NCI-H128 (cell line): Measurements from ENCODE around the gene PPP1R10.
"Not testable (repeated sequence)": the region's sequence is repeated elsewhere in the genome, so short reads cannot be mapped to it uniquely, and the experiment has no call there.

Source experiments
- DNase-seq: peaks from one replicate; lab custom pipeline; 2025; ENCODE audit not compliant: unreplicated experiment; lab: John Stamatoyannopoulos, UW

Gene PPP1R10

DNA sequence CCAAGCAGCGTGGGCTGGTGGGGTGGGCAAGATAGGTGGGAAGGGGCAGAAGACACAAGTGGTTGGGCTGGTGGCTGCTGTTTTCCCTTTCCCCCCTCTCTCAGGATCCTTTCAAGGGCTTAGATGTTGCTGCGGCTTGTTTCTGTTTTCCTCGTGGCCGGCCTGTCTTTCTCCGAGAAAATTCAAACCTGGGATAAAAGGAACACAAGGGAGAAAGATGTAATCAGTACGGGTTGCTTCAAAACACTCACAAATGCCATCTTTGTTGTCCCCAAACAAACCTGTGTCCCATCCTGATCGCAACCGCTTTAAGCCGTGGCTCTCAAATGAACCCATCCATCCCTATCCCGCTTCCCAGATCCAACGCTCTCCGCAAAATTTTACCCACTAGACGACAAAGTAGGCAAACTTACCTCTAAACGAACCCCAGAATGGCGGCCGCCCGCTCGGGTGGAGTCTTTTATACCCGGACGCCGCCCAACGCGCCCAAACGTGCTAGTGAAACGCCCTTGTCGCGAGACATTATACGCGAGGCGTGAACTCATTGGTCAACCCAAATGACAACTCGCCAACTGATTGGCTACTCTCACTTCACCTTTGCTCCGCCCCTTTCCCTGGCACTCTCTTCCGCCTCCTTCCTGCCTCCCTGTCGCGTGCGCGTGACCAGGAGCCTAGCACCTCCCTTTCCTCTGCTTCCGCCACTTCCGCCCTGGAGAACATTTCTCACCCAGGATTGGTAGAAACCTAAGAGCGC lies at the start of gene PPP1R10:
Gene PPP1R10 (minus strand): TSS at position 433 of the 754 bp plus-strand sequence. CDS start 7,299 bp downstream, outside the sequence.
- peak; percentile 99 for DNase-seq

DNA sequence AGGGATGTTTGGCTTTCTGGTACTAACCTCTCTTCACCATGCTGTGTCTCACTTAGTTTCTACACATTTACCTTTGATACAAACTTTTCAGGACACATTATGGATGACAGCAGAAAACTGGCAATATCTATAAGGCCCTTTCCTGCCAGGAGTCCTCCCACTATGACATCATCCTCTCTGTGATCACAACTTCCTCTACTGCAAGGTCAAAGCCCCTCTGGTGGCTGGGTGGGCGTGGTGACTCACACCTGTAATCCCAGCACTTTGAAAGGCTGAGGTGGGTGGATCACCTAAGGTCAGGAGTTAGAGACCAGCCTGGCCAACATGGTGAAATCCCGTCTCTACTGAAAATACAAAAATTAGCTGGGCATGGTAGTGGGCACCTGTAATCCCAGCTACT lies 49.3 kb upstream of the PPP1R10 start:
- not testable (repeated sequence) for DNase-seq

DNA sequence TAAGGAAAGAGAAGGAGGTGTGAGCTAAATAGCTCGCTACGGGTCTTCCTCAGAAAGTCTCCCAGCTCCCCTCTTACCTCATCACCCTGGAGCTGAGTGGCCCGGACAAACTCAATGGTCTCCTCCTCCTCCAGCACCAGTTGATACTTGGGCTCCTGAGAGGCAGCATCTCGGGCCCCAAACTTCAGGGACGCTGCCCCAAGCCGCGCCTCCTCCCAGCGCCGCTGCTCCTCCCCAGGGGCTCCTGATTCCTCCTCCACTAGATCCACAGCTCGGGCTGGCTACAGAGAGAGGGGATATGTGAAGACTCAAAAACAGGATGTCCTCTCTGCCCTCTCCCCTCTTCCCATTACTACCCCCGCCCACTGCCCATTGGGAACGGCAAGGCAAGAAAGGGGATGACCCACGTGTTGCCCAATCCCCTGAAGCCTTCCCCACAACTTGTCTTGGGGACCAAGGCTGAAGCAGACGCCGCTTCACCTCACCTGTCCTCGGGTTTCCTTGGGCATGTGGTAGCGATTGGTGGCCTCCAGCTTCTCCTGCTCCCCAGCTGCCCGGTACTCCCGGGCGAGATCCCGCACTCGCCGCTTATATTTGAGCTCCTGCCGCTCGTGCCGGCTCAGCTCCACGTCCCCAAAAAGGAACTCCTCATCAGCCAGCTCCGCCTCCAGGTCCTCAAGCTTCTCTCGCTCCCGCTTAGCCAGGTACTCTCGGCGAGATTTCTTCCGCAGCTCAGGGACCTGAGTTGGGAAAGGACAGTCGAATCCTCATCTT lies 48.1 kb upstream of the PPP1R10 start:
- DNase-seq = no peak

DNA sequence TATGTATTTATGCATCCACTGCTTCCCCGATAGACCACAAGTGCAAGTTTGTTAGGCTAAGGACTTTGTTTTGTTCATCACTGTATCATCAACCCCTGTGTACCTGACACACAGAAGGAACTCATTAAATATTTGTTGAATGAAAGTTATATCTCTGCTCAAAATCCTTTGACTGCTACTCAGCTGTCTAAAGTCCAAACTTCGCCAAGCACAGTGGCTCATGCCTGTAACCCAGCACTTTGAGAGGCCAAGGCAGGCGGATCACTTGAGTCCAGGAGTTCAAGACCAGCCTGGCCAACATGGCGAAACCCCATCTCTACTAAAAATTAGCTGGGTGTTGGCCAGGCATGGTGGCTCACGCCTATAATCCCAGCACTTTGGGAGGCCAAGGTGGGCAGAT lies 40.9 kb upstream of the PPP1R10 start:
- DNase-seq = not testable (repeated sequence)

DNA sequence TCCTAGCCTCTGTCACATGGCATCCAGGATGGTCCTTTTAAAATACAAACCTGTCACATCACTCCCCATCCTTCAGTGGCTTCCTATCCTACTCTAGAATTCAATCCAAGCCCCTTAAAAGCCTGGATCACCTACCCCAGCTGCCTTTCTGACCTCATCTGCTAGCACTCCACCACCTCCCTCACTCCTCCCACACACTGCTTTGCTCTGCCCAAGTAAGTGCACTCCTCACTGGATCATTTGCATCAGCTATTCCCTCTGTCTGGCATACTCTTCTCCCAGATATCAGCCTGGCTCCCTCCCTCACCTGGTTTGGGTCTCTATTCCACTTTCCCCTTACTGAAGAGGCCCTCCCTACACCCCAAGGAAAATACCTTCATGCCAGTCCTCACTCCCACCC lies 40.4 kb upstream of the PPP1R10 start:
- no peak for DNase-seq

DNA sequence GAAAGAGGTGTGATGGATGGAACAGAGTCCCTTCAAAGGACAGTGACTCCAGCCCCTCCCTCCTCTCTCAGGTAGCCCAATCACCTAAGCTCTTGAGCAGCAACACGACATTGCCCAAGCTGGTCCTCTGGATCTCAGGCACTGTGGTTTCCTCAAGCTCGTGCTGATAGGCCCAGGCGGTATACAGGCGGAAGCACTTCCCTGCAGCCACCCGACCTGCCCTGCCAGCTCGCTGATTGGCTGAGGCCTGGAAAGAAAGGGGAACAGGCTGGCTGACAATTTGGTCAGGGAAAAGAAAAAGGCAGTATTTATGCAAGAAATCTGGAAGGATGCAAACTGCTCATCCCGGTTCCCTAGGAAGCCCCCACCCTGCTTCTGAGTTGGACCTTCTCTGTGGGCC lies 39.5 kb upstream of the PPP1R10 start:
- DNase-seq = no peak

DNA sequence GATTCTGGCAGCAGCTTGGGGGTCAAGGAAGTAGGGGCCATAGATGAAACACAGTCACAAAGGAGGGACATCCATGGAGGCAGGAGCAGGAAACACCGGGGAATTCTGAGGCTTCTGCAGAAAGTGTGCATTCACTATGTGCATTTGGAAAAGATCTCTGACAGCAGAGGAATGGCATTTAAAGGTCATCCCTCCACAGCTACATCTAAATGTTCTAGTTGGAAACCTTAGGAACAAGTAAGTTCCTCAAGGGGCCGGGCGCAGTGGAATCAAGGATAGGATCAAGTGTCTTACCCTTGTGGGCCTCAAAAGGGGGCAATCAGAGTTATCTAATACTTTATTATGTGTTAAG lies 38.7 kb upstream of the PPP1R10 start:
- no peak for DNase-seq

DNA sequence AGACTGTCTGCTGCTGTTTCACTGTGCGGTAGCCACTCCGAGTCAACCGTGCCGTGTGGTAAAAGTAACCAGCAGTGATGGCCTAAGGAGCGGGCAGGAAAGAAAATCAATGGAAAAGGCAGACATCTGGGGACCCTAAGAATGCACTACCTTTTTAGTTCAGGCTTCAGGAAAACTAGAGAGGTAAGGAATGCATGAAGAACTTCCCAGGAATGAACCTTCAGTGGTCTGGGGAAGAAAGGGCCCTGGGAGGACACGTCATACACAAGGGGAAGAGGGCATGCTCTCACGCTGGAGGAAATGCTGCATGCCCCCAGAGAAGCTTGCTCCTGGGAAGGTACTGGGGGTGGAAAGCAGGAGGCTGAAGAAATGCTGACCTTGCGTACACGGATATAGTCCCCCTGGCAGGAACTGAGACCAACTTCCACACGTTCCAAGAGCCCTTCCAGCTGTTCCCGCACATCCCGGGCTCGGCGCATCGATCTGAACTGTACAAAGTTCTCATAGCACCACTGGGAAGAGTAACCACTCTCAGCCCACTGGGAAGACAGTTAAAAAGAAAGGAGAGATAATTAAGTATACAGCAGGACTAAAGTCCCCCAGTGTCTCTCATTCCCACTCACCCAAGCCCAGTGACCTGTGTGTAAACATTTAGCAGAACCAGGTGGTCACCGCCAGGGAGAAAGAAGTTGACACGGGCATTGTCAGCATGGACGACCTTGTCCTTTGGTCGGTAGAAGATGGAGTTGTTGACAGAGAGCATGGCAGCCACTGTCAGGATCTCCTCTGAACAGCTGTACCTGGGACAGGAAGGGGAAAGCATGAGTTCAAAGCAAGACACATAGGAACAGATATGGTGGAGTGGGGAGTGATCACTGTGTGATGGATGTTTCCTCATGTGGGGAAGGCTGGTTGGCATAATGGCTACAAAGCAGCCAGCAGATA lies 38.0 kb upstream of the PPP1R10 start:
- no peak for DNase-seq

DNA sequence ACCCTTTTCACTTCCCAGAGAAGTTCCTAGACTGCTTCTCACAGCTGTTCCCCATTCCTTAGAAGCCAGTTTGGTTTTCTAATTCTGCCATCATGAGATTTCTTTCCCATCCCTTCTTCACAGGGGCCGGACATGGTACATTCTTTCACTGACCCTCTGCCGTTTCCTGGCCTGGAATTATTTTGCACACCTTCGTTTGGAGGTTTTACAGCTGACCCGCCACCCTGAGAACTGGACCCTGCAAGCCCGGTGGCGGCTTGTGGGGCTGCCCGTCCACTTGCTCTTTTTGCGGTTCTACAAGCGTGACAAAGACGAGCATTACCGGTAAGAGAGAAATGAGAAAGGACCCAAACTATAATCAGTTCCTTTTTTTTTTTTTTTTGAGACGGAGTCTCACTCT lies 34.1 kb upstream of the PPP1R10 start:
- DNase-seq = no peak

DNA sequence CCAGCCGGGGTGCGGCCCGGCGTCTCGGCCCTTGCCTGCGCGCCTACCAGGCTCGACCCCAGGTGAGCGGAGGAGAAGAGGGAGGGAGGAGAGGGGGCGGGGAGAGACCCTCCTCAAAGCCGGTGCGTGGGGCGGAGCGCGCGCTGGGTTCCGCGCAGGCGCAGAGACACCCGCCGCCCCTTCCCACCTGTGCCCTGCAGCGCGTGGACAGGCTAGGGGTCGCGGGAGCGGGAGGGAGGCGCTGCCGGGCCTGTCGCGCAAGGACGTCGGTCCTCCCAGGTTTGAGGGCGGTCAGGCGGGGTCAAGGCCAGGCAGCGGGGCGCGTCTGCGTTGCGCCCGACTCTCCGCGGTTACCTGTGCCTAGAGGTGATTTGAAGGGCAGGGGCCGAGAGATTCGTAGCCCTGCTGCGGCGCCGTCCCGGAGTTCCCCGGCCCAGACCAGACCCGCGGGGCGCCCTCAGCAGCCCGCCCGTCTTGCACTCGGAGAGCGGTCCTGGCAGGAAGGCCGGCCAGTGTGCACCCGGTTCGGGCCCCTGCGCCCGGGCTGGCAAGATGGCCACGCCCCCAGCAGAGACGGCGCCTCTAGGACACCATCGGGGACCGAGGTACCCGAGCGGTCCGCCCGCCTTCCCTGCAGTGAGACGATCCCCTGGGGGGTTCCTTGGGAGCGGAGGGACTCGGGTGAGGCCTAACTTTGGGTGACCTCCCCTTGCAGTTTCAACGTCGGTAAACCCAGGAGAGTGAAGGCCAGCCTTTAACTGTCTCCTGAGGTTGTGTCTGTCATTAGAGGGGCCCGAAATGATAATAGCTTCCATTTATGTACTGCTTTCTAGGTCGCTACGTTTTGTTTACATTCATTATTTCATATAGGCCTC lies 30.4 kb upstream of the PPP1R10 start:
- DNase-seq = peak; percentile 86

DNA sequence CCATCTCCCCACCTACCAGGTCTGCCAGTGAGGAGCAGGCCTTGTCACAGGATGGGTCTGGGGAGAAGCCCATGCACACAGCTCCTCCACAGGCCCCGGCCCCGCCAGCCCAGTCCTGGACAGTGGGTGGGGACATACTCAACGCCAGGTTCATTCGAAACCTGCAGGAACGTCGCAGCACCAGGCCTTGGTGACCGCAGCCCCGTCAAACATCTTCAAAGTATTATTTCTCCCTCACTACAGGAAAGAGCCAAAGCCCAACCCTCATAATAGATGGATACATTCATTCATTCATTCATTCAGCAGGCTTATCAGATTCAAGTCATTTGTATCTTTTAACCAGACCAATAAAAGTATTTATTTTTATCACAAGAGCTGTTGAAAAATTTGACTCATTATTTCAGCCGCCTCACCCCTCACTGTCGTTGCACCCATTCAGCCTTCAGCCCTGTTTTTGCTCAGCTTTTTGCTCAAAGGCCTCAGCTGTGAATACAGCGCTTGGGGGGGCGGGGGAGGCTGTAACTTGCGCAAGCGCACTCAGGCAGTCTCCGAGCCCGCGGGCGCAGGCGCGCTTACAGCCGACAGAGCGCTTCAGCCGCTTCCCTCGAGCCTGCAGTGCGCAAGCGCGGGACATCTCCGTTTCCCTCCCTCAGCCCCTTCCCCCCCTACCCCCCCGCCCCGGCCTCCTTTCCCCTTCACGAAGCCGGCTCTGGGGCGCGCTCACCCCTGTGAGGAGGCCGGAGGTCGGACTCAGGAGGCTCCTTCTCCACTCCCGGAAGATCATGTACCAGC lies 29.6 kb upstream of the PPP1R10 start, which contains the start of gene C6orf136:
Gene C6orf136 (plus strand): TSS at position 684 of the 792 bp plus-strand sequence. CDS start 99 bp downstream, at position 783.
- peak; percentile 86 for DNase-seq

DNA sequence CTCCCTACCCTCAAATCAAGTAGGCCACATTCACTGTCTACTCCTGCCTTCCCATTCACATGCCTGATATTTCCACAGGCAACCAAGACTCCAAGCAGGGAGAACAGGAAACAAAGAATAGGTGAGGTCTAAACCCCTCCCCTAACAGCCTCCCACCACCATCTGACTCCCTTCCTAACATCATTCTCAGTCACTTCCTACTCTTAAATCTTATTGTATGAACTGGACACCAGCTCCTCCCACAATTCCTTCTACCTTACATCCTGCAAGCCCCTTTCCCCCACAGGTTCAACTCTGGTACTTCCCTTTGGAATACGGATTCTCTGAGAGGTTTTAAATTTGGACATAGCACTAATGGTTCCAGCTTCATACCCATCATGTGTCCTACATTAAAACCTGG lies 28.9 kb upstream of the PPP1R10 start:
- no peak for DNase-seq

DNA sequence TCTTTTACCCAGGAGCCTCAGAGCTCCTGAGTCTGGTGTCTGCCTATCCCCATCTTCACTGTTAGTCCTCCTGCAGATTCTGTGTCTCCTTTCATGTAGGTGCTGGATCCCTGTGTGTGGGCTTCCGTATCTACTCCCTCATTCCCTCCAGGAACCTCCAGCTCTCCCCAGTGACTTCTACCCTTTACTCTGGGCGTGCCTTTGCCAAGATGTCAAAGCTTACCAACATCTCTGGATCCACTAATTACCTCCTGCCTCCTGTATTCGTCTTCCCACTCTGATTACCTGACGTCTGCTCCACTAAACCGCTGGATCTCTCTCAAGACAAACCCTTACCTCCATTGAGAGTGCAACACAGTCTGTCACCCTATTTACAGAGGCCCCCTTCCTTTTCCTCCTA lies 27.7 kb upstream of the PPP1R10 start:
- no peak for DNase-seq

DNA sequence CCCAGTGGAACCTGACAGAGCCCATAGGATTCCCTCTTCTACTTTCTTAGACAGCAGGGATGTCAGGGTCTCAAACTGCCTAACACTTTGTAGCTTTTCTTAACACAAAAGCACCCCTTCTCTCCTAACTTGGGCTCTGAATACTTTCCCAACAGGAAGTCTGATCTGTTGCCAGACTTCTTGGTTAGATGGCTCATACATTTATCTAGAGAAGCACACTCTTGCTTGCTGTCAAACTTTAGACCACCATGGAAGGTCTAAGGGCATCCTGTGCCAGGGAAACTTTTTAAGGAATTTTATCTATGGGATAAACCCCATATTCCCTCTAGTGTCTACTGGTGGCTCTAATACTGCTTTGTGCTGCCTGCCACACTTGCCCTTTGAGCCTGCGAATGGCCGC lies 26.6 kb upstream of the PPP1R10 start:
- DNase-seq = no peak

DNA sequence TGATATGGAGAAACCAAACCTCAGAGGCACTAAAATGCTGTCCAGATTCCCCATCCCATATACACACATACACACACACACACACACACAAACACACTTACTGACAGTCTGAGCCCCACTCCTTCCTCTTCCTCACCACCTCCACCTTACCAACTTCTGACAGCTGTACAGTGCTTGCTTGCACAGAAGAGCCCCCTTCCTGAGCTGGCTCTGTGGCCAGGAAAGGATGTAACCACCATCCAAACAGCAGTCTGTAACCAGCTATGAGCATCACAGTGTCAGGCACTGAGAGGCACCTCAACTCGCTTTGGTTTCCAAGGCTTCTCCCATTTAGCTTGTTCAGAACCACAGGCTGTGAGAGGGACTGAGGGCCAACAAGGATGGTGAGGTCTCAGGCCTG lies 24.0 kb upstream of the PPP1R10 start:
- no peak for DNase-seq

DNA sequence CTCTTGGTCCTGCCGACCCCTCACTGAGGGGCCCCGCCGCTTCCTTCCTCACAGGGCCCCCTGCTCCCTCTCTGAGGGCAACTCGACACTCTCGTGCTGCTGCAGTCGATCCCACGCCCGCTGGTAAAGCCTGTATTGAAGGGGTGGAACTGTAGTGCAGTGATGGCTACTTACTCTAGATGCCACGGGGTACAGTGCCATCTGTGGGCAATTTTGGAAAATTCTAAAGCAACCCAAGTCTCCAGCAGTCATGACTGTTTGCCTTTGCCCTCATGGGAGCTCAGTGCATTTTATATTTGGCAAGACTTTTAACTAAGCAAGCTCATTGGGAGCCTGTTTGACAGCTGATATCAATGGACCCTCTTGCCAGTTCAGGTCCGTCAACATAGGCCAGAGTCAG lies 23.4 kb upstream of the PPP1R10 start:
- no peak for DNase-seq

DNA sequence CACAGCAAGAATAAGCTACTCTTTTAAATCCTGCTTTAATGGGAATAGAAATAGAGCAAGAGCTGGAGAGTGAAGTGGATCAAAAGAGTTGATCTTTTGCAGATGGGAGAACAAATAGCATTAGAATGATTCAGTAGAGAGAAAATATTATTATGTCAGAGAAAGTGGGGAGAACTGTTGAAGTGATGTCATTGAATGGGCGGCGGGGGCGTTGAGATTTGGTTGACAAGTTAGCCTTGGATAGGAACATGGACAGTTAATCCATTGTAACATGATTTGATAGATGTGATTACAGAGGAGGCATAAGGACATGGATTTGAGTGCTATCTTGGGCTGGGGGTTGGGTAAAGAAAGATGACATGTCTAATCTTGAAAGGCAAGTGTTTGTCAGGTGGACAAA lies 18.8 kb upstream of the PPP1R10 start:
- DNase-seq = no peak

DNA sequence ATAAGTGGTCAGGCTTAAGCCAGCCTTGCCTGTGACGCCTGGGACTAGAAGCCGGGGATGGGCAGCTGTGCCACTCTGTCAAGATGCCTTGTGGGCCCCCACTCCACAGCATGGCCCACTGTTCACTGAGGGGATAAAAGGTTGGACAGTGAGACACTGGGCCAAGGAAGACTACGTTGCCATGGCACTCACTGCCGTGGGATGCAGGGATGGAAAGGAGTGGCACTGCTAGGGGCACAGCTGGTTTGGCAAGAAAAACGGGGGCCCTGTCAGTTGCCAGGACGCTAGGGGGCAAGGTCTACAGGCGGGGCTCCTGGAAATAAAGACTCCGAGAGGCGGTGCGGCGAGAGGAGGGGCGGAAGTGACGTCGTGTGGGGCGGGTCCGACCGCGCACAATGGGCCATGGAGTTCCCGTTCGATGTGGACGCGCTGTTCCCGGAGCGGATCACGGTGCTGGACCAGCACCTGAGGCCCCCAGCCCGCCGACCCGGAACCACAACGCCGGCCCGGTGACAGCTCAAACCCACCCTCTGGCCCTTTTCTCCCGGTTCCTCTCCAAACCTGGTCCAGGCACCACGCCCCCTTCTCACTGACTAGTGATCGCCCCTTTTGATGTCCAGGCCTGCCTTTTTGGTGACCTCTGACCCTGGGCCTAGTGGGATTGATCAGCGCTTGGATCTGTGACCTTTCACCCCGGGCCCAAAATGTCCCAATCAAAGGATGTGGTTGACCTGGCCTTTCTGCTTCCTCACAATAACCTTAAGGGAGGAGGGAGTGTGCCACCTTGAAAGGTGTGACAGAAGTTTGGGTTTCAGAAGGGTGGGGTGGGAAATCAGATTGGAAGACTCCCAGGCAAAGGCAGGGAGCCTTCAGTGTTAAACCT lies 9.7 kb upstream of the PPP1R10 start, which contains the start of gene ATAT1:
Gene ATAT1 (plus strand): TSS at position 391 of the 883 bp plus-strand sequence.
- DNase-seq = peak; percentile 28
